Psoas muscle (tissue), 8 donors: ENCODE results near the gene L3MBTL1. TPM values are rescaled to one million over a fixed set of nuclear protein-coding genes. Genes with fewer than 3 reads are reported as not detected.
A peak's percentile ranks its signal among the peaks of the same experiment; 100 is the strongest.

Experiments
- ATAC-seq, 4 donors: fragments of 200-7000 bp; cut with Tn5 transposase; one replicate each; pipeline ENCODE4 v1.9.1; 2020; ENCODE audit warnings: moderate library complexity in 3 of 4, mild to moderate bottlenecking in 2 of 4
- DNase-seq, 2 donors: peaks; one replicate each; pipeline ENCODE4 v3.0.0-alpha.2; 2020
- H3K27ac ChIP-seq: fragments of 200-600 bp; one replicate; pipeline ENCODE4 v1.8.0; 2022
- H3K27me3 ChIP-seq, 3 donors: fragments of 200-600 bp in 1 of 3; one replicate each; pipeline versions ENCODE4 v1.6.1 to v1.8.0; 2013 to 2022; ENCODE audit warnings: low read length in 2 of 3, mild to moderate bottlenecking in 2 of 3, moderate library complexity in 1 of 3; ENCODE audit not compliant: insufficient read depth in 3 of 3
- H3K36me3 ChIP-seq, 2 donors: fragments of 200-600 bp in 1 of 2; one replicate each; pipeline versions ENCODE4 v1.6.1 to v1.8.0; 2013 to 2022; ENCODE audit warnings: low read depth in 1 of 2, mild to moderate bottlenecking in 1 of 2, moderate library complexity in 1 of 2; ENCODE audit not compliant: insufficient read depth in 1 of 2
- H3K4me1 ChIP-seq: fragments of 200-600 bp; one replicate; pipeline ENCODE4 v1.8.0; 2022
- H3K4me3 ChIP-seq: fragments of 200-600 bp; one replicate; pipeline ENCODE4 v1.8.0; 2022; ENCODE audit warnings: mild to moderate bottlenecking
- H3K9me3 ChIP-seq: fragments of 200-600 bp; one replicate; pipeline ENCODE4 v1.8.0; 2022
- WGBS, 3 donors: extraction: QIAGEN DNeasy Blood & Tissue Kit; methylation state at CpG; one replicate each; pipeline versions ENCODE4 v1.1.6 to v1.1.7; 2013; 5-methylcytosine and 5-hydroxymethylcytosine counted together
- intact Hi-C, 2 donors: fragments of 100-400 bp; cut with DNase I; formaldehyde crosslinking; loops; one replicate each; pipeline versions ENCODE4 v1.11.0 to v1.14.2; 2022
- polyA plus RNA-seq, 3 donors: library from polyadenylated mRNA; stranded (reverse); fragments of 200-250 nt; gene quantifications; one replicate each; pipeline ENCODE4 v1.2.3, GENCODE V29; 2013
- total RNA-seq, 4 donors: library from RNA; stranded (reverse); fragmentation: NEBNext Ultra II Directional in 2 of 4; extraction: Animal tissue kit (Norgen Biotek cat#: 25700) in 2 of 4; gene quantifications; one replicate each; pipeline versions ENCODE4 v1.2.1 to v1.2.4, GENCODE V29; 2021 to 2023
- TF ChIP-seq, protein P1 (sequence below): fragments of 200-600 bp; IDR thresholded peaks from one replicate; pipeline ENCODE4 v1.8.0; 2022; ENCODE audit warnings: antibody characterized with exemption
- donor health status: healthy with polysubstance abuse.
- donor health status: DM: no; HTN: no; CAD: no; lungs with moderate emphysema.
- donor health status: Bipolar disorder and iron deficiency.
- donor health status: healthy.
- donor health status: DM: yes; HTN: yes; CAD: no.
- donor health status: DM: no; HTN: no; CAD: no.
- donor health status: DM: no; HTN: no; CAD: no.
- donor health status: DM: yes; HTN: yes; CAD: no.

L3MBTL1 gene
- total and polyA plus RNA-seq, 7 donors = 0.82 to 4.3 (median 3.2) TPM

DNA sequence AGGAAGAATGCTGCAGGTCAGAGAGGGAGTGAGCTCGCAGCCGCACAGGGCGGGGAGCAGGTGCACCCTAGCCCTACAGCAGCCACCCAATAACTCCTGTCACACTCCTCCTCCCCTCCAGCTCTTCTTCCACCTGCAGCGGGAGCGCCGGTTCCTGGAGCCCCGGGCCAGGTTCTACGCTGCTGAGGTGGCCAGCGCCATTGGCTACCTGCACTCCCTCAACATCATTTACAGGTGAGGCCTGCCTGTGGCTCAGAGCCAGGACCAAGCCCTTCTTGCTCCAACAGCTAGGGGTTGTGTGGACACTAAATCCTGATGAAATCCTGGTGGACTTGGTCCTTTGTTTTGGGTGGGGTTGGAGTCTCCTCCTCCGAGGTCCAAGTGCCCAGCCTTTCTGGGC, 63.0 kb downstream of the L3MBTL1 start:
- DNase-seq (no peak), ATAC-seq (no peak)
- WGBS, 3 donors = 84 to 90% (median 87%) methylated on average over 10 of the region's 10 CpGs
- TF ChIP-seq, protein P1, sequence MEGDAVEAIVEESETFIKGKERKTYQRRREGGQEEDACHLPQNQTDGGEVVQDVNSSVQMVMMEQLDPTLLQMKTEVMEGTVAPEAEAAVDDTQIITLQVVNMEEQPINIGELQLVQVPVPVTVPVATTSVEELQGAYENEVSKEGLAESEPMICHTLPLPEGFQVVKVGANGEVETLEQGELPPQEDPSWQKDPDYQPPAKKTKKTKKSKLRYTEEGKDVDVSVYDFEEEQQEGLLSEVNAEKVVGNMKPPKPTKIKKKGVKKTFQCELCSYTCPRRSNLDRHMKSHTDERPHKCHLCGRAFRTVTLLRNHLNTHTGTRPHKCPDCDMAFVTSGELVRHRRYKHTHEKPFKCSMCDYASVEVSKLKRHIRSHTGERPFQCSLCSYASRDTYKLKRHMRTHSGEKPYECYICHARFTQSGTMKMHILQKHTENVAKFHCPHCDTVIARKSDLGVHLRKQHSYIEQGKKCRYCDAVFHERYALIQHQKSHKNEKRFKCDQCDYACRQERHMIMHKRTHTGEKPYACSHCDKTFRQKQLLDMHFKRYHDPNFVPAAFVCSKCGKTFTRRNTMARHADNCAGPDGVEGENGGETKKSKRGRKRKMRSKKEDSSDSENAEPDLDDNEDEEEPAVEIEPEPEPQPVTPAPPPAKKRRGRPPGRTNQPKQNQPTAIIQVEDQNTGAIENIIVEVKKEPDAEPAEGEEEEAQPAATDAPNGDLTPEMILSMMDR = no peak
- no peaks in the 10 kb centered on the region for H3K9me3 ChIP-seq
- intact Hi-C loops = no loop called here
- no peak overlapping the region for H3K27ac ChIP-seq
- H3K4me3 ChIP-seq = no peak overlapping the region
- H3K36me3 ChIP-seq = no peaks in the 10 kb centered on the region
- H3K4me1 ChIP-seq = no peaks in the 10 kb centered on the region
- no peaks in the 10 kb centered on the region for H3K27me3 ChIP-seq

DNA sequence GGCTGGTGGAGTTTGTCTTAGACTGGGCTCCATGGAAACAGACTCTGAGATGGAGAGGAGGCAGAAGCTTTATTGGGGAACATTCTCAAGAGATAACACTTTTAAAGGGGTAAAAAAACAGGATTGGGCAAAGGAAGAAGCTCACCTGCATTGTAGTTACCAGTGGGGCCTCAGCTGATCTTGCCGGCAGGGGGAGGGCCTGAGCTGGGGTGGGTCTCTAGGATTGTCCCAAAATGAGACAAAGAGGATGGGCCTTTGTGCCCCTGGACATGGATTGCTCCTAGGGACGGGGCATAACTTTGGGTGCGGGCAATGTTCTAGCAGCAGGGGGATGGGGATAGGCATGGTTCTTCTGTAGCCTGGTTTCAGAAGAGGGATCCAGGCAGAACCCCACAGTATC, 63.8 kb downstream of the L3MBTL1 start:
- no peak for ATAC-seq
- 92 to 96% (median 93%) methylated on average over 3 of the region's 3 CpGs for WGBS, 3 donors
- intact Hi-C loops = no loop called here

DNA sequence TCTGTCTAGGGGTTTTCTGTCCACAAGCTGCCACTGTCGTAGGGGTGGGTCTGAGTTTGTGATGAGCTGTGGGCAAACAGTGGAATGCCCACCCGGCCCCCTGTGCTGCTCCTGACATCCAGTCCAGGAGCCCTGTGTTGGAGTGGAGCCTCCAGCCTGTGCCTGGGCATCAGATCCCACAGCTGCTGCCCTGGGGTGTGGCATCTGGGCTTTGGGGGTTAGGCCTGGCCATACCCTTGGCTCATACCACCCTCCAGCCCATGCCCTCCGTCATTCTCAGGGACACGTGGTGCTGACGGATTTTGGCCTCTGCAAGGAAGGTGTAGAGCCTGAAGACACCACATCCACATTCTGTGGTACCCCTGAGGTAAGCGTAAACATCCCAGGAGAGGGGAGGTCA, 64.3 kb downstream of the L3MBTL1 start:
- ATAC-seq = no peak
- intact Hi-C loops = no loop called here
- Histone ChIP-seq H3K27me3 (no peaks in the 10 kb centered on the region), H3K9me3 (no peaks in the 10 kb centered on the region), H3K36me3 (no peaks in the 10 kb centered on the region), H3K27ac (no peak overlapping the region), H3K4me3 (no peak overlapping the region), H3K4me1 (no peaks in the 10 kb centered on the region)
- TF ChIP-seq, protein P1 = no peak
- WGBS, 3 donors = 73 to 85% (median 78%) methylated on average over 6 of the region's 6 CpGs
- DNase-seq = no peak

More for the DNA sequence above, 63.8 kb downstream of the L3MBTL1 start:
- no peaks in the 10 kb centered on the region for H3K4me1 ChIP-seq
- no peaks in the 10 kb centered on the region for H3K27me3 ChIP-seq
- DNase-seq = no peak
- no peak overlapping the region for H3K4me3 ChIP-seq
- H3K9me3 ChIP-seq = no peaks in the 10 kb centered on the region
- TF ChIP-seq, protein P1 = no peak
- no peaks in the 10 kb centered on the region for H3K36me3 ChIP-seq
- no peak overlapping the region for H3K27ac ChIP-seq

DNA sequence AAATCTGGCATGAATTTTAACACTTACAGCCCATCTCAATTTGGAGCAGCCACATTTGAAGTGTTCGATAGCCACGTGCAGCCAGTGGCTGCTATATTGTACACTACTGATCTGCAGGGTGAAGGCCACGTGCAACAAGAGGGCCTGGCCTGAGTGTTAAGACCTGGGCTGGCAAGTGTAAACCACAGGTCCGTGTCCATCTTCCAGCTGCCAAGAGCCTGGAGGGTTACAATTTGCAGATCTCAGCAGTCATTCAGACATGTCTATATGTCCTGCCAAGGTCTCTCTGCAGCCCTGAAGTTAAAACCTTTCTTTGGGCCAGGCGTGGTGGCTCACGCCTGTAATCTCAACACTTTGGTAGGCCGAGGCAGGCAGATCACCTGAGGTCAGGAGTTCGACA, 65.4 kb downstream of the L3MBTL1 start:
- Histone ChIP-seq H3K4me3 (no peak overlapping the region), H3K27ac (no peak overlapping the region), H3K27me3 (no peaks in the 10 kb centered on the region), H3K9me3 (no peaks in the 10 kb centered on the region), H3K36me3 (no peaks in the 10 kb centered on the region), H3K4me1 (no peaks in the 10 kb centered on the region)
- intact Hi-C loops = no loop called here
- no peak for DNase-seq
- TF ChIP-seq, protein P1 = no peak
- ATAC-seq = no peak
- 83 to 86% (median 84%) methylated on average over 8 of the region's 8 CpGs for WGBS, 3 donors

DNA sequence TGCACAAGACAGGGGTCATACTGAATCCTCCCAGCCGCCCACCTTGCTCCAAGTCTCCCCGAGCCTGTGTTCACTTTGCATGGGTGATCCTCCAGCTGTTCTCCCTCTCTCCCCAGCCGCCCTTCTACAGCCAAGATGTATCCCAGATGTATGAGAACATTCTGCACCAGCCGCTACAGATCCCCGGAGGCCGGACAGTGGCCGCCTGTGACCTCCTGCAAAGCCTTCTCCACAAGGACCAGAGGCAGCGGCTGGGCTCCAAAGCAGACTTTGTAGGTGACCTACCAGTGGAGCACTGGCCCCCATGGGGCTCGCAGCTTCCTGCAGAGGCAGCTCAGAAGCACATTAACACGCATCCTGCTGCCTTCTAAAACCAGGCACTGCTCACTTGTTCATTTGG, 68.6 kb downstream of the L3MBTL1 start:
- Histone ChIP-seq H3K27ac (no peak overlapping the region), H3K4me1 (no peaks in the 10 kb centered on the region), H3K9me3 (no peaks in the 10 kb centered on the region), H3K27me3 (no peaks in the 10 kb centered on the region), H3K4me3 (no peak overlapping the region), H3K36me3 (no peaks in the 10 kb centered on the region)
- intact Hi-C loops = no loop called here
- ATAC-seq (no peak), DNase-seq (peak in 1 of 2 donors; percentile 68)
- TF ChIP-seq, protein P1 = no peak
- WGBS, 3 donors = 68 to 71% (median 69%) methylated on average over 10 of the region's 10 CpGs
